GM18526 (cell line): ENCODE data around the gene SRPRB.
A peak's percentile ranks its signal among the peaks of the same experiment; 100 is the strongest.

ENCODE experiments used
- POLR2A ChIP-seq: IDR thresholded peaks from 3 replicates; pipeline ENCODE4 v1.6.1; 2011; ENCODE audit not compliant: insufficient read length; ENCODE audit errors: extremely low read depth

The SRPRB gene, protein sequence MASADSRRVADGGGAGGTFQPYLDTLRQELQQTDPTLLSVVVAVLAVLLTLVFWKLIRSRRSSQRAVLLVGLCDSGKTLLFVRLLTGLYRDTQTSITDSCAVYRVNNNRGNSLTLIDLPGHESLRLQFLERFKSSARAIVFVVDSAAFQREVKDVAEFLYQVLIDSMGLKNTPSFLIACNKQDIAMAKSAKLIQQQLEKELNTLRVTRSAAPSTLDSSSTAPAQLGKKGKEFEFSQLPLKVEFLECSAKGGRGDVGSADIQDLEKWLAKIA

DNA sequence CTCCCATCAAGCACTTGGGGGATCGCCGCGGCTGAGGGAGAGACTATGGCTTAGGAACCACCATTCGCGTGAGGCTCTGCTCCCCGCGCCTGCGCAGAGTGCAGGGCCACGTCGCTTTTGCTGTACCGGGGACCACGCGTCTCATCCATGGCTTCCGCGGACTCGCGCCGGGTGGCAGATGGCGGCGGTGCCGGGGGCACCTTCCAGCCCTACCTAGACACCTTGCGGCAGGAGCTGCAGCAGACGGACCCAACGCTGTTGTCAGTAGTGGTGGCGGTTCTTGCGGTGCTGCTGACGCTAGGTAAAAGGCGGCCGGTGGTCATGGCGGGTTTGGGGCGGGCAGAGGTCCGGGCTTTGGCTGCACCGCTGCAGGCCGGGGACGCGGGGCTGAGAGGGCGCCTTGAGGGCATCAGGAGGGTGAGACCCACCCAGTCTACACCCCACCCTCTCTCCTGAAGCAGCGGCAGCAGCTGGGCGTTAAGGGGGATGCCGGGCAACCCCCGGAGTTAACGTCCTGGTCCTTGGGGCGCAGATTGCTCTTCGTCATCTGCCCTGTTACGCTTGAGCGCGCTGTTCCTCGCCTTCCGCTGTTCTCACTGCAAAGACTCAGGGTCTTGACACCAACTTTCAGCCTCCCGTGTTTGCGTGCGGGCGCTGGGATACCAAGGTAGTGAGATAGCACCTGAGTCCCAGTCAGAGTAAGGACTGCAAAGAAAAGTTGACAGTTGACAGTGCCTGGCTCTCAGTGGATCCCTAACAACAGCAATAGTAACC is at the start of gene SRPRB:
Gene SRPRB, plus strand, starts transcription at position 114 of the 774 bp plus-strand sequence. Its CDS starts 34 bp downstream, at position 148.
- TF ChIP-seq POLR2A, result peak; percentile 86

DNA sequence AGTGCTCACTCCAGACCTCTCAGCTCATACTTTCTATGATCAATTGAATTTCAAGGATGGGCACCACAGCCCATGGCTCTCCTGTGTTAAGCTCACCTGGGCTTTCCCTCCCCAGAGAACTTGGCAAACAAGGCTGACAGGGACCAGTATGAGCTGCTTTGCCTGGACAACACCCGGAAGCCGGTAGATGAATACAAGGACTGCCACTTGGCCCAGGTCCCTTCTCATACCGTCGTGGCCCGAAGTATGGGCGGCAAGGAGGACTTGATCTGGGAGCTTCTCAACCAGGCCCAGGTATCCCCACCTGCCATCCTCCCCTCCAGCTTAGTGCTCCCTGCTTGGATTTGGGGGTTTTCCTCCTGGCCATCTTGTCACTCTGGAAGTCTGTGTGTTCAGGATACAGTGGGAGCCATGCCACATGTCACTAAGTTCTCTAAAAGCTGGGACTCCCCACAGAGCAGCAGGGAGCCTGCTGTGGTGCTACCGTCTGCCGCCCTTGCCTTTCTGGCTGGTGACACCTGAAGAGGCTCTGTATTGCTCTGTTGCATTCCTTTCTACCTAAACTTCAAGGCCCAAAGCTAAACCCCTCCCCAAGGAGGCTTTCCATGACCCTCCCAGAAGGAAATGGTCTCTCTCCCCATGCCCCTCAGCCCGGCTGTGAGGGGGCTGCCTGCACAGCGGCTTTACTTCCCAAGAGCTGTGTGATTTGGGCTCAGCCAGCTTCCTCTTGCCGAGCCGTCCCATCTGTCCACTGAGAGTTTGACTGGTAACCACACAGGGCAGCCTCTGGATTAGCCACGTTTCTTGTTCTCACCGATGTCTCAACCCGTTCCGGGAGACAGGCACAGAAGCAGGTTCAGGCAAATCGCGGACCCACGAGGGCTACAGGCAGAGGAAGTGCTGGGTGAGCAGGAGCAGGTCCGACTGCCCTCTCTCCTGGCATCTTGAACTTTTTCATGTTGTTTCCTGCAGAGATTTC is 48.6 kb upstream of the SRPRB start:
- no peak for TF ChIP-seq POLR2A

DNA sequence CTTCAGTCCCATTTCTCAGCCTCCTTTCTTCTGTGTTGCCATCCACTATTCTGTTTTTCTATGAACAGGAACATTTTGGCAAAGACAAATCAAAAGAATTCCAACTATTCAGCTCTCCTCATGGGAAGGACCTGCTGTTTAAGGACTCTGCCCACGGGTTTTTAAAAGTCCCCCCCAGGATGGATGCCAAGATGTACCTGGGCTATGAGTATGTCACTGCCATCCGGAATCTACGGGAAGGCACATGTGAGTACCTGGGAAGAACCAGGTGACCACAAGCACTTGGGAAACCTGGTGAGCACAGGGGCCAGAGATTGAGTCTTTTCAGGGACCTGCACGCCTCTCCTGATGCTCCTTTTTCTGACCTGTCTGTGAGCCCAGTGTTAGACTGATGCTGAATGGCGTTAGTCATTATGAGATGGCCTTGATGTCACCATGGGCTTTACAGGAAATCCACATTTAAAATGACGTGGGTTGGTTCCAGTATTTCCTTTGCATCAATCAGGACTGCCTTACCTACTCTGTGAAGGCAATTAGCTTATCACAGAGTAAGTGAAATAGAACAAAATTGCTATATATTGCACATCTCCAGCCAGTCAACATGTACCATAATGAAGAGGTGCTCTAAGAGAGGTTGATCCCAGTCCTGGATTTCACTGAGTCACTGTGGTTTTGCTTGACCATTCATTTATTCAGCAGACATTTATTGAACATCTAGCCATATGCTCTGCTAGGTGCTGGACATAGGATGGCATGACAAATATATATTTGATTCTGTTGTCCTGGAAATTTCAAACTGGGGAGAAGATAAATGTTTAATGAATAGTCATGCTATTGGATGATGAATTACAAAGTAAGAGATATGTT is 47.7 kb upstream of the SRPRB start:
- no peak for TF ChIP-seq POLR2A

DNA sequence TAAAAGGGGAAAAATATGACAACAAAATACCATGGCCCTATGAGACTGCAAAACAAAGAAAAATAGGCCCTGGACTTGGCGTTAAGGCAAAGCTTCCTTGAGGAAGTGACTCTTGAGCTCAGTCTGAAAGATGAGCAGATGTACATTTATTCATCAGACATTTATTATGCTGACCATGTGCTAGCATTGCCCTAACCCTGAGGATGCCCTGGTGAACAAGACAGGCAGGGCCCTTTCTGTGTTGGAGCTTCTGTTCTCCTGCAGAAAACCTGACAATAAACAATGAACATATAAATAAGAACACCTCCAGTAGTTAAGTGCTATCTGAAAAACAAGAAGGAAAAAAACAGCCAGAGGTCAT is 47.1 kb upstream of the SRPRB start:
- no peak for TF ChIP-seq POLR2A

DNA sequence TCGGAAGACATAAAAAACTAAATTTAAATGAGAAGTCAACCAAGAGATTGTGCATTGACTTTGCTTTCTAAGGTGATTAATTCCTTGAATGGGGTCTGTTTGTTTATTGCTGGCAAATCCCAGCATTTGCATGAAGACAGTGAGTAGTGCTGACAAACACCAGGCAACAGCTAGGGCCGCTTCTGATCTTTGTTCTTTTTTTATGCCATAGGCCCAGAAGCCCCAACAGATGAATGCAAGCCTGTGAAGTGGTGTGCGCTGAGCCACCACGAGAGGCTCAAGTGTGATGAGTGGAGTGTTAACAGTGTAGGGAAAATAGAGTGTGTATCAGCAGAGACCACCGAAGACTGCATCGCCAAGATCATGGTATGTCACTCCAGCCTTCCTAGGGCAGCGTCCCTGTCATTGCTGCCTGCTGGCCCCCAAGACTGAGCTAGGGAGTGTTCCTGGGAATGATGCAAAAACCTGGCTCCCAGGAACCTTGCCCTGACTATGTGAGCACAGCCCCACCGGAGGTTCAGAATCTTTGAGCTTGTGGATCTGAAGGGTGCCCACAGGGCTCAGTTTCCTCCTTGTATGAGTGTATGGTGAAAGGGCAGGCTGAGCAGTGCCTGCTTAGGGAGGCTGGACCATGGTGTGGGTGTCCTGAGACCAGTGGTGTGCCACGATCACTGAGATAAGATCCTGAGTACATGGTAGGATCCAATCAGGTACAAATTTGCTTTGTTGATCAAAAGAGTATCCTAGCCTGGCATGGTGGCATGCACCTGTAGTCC is 46.5 kb upstream of the SRPRB start:
- TF ChIP-seq POLR2A, result no peak

DNA sequence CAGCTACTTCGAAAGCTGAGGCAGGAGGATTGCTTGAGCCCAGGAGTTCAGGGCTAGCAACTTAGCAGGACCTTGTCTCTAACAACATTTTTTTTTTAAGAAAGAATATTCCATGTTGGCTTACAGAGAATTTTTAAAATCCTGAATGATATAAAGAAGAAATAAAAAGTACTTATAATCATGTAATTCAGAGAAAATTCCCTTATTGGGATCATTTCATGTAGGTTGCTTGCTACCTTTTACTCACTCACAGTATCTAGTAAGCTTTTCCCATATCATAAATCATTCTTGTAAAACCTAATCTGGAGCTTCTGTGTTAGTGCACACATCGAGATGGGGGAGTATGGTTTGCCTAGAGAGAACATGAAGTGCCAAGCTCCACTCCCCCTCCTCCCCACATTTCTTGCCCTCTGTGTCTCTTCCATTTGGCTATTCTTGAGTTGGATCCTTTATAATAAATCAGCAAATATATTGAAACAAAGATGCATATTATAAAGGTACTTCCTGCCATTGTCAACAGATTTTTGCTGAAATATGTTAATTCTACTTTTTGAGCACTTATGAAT is 45.8 kb upstream of the SRPRB start:
- TF ChIP-seq POLR2A, result no peak

DNA sequence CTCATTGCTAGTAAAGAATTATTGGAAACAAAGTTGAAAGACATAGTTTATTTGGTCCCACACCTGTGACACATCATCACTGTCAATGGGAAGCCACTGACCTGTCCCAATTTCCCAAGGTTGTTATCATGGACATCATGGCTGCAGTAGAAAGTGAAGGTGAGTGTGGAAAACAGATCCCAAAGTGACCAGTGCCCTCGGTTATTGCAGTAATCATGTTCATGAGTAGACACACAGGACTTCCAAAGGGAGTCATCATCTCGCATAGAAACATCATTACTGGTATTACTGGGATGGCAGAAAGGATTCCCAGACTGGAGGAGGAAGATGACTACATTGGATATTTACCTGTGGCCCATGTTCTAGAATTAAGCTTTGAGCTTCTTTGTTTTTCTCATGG is 44.7 kb upstream of the SRPRB start:
- TF ChIP-seq POLR2A, result no peak

DNA sequence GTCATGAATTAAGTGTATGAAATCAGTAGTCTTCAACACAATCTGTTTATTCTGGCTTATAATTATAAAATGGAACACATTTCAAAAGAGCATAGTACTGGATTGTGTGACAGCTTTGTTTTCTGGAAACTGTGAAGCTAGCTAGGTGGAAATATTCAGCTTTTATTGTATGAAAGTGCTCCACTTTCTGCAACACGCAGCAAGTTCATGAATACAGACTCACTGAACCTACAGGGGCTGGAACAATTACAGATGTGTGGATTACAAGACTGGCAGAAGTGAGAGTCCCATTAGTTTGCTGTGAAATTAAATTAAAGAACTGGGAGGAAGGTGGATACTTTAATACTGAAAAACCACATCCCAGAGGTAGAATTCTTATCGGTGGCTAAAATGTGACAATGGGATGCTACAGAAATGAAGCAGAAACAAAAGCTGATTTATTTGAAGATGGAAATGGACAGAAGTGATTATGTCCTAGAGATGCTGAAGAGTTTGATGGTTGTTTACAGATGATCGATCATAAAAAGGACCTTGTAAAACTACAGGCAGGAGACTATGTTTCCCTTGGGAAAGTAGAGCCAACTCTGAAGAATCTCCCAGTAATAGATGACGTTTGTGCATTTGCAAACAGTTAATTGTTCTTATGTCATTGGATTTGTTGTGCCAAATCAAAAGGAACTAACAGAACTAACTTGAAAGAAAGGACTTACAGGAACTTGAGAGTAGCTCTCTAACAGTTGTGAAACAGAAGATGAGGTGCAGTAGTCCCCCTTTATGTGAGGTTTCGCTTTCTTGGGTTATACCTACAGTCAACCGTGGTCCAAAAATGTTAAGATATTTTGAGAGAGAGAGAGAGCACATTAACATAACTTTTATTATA is 43.8 kb upstream of the SRPRB start:
- TF ChIP-seq POLR2A, result no peak

DNA sequence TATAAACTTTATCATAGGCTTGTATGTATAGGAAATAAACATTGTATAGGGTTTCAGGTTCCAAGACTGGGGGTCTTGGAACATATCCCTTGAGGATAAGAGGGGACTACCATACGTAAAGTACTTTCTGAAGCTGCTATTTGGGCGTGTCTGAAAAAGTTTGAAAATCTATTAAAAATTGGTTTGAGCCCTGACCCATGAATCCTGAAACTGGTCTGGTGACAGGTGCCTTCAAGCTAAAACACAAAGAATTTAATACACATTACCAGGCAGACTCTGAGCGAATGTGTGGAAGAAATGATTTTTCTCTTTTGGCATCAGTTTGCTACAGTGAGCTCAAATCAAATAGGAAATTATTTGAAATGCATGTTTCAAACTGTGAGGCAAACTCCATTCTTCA is 43.1 kb upstream of the SRPRB start:
- no peak for TF ChIP-seq POLR2A

DNA sequence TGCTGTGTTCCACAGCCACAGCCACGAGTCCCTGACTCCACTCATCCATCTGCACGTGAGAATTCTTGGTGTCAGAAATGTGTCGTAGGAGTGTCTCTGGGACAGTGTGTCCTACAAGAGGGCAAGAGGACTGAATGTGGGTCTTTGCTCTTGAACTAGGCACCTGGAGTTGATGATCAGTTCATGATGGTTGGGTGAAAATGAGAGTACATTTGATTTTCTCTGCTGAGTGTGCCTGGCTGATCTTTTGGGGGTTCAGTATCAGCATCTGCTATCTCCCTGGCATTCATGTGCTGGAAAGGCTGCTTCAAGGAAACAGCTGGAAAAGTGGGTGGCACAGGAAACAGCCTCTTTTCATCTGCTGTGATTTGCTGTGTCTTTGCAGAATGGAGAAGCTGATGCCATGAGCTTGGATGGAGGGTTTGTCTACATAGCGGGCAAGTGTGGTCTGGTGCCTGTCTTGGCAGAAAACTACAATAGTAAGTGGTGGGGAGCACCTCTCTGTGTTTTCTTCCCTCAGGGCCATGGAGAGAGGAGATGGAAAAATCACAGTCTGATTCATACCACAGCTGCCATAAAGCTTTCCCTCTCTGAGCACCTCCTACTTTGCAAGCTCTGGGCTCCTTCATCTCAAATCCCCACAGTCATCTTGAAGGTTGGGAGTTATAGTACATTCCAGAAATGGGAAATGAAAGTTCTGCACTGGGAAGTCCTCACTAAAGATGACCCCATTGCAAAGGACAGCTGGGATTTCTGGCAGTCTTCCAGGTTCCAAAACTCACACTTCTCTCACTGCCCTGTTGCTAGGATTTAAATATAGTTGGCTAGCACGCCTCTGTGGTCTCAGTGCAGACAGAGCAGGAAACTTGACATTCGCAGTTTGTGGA is 41.6 kb upstream of the SRPRB start:
- no peak for TF ChIP-seq POLR2A

DNA sequence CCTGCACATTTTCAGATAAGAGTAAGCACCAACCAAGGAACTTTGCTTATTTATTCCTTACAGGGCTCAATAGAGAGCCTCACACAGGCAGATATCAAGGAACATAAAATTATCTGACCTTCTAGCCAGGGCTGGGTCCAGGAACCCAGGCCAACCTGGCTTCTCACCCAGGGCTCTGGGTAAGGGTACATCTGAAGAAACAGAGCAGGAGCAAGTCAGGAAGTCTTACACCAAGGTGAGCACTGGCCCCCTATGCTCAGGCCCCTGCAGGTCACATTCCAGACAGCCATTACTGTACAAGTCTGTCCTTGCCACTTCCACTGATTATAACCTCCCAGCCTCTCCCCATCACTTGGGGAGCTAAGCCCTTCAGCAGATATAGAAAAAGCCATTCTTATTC is 40.4 kb upstream of the SRPRB start:
- no peak for TF ChIP-seq POLR2A

DNA sequence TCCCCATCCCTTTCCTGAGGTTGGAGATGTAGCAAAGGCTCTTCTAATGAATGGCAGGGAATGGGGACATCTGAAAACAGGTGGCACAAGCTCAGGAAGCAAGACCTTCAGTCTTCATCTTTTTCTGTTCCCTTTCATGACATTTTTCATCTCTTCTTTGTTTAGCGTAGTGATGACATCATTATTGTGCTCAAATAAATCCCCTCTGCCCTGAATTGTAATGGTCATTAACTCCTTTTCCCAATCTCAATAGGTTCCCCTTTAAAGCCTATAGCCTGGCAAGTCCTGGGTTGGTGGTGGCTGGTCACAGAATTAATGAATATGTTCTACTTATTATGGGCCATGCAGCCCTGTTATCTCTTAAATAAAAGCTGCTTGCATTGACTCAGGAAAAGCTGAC is 38.0 kb upstream of the SRPRB start:
- TF ChIP-seq POLR2A, result no peak
